Panc1 (cell line): Measurements from ENCODE around the gene RPL37A. TPM values are rescaled to one million over a fixed set of nuclear protein-coding genes. Genes with fewer than 3 reads are reported as not detected.

Experiments used
- ATAC-seq: fragments of 200-7000 bp; cut with Tn5 transposase; 2 replicates; pipeline ENCODE4 v1.9.1; 2020; ENCODE audit warnings: mild to moderate bottlenecking, moderate library complexity
- BruUV-seq: library from RNA; stranded (reverse); fragments of 400-500 nt; replicated peaks from 2 replicates; lab custom pipeline; 2021; lab: Mats Ljungman, UMichigan
- CTCF ChIA-PET: fragments of 300-600 bp; sonication (Branson Sonifier 250); formaldehyde crosslinking; loops from one replicate; lab custom pipeline; 2022; ENCODE audit warnings: antibody characterized with exemption; lab: Charles Lee
- POLR2A ChIA-PET: fragments of 300-600 bp; sonication (Branson Sonifier 250); formaldehyde crosslinking; loops from one replicate; lab custom pipeline; 2022; ENCODE audit warnings: antibody characterized with exemption; lab: Charles Lee
- DNase-seq: peaks from one replicate; pipeline ENCODE4 v3.0.0-alpha.2; 2010; ENCODE audit warnings: low read depth, low spot score
- H3K27ac ChIP-seq: 2 replicates; pipeline ENCODE4 v1.5.1; 2011; ENCODE audit warnings: mild to moderate bottlenecking, low read length, inconsistent platforms
- H3K27me3 ChIP-seq: fragments of 200-500 bp; sonication (Bioruptor generic); 2 replicates; pipeline ENCODE4 v1.6.0; 2014; ENCODE audit warnings: low read length, inconsistent platforms; ENCODE audit not compliant: control insufficient read depth, insufficient read depth
- H3K36me3 ChIP-seq: fragments of 200-500 bp; sonication (Bioruptor generic); 2 replicates; pipeline ENCODE4 v1.5.1; 2014; ENCODE audit warnings: inconsistent platforms, mild to moderate bottlenecking, low read length, moderate library complexity; ENCODE audit not compliant: control insufficient read depth, insufficient read depth
- H3K4me1 ChIP-seq: 2 replicates; pipeline ENCODE4 v1.5.1; 2011; ENCODE audit warnings: inconsistent platforms, mild to moderate bottlenecking, low read length, moderate library complexity; ENCODE audit not compliant: control insufficient read depth, insufficient read depth
- H3K4me3 ChIP-seq, 2 experiments: 2 replicates each; pipeline ENCODE4 v1.5.1; 2011 to 2012; ENCODE audit warnings: low read depth in 2 of 2, low read length in 2 of 2, mild to moderate bottlenecking in 2 of 2, inconsistent platforms in 1 of 2, moderate library complexity in 1 of 2
- H3K9me3 ChIP-seq: fragments of 200-500 bp; sonication (Bioruptor generic); 2 replicates; pipeline ENCODE4 v1.5.1; 2014; ENCODE audit warnings: low read depth, mild to moderate bottlenecking, inconsistent platforms, low read length, moderate library complexity; ENCODE audit not compliant: control insufficient read depth, insufficient read depth
- POLR2AphosphoS5 ChIP-seq: IDR thresholded peaks from 2 replicates; pipeline ENCODE4 v1.6.1; 2012; ENCODE audit warnings: mild to moderate bottlenecking, low read depth, low read length, moderate library complexity
- SIN3A ChIP-seq: IDR thresholded peaks from 2 replicates; pipeline ENCODE4 v1.6.1; 2012; ENCODE audit warnings: low read depth, mild to moderate bottlenecking, low read length, moderate library complexity, borderline replicate concordance; ENCODE audit not compliant: insufficient read depth
- TCF7L2 ChIP-seq: IDR thresholded peaks from 2 replicates; pipeline ENCODE4 v1.6.1; 2011; ENCODE audit warnings: mild to moderate bottlenecking, low read depth, low read length, inconsistent platforms
- in situ Hi-C: cut with HindIII; loops from 2 replicates; pipeline ENCODE4 v1.10.0; 2016; ENCODE audit warnings: low sequenced_read_pairs, low pct_unique_long_range_greater_than_20kb
- intact Hi-C: fragments of 100-400 bp; cut with micrococcal nuclease; formaldehyde crosslinking; loops from one replicate; pipeline ENCODE4 v1.10.0; 2022; ENCODE audit not compliant: unreplicated experiment
- total RNA-seq: library from RNA; stranded (reverse); gene quantifications from one replicate; pipeline ENCODE4 v1.2.1, GENCODE V29; 2021; ENCODE audit not compliant: unreplicated experiment
- TF ChIP-seq, protein P1 (sequence below), 2 experiments: IDR thresholded peaks; 2 replicates each; pipeline ENCODE4 v1.6.1; 2011 to 2012; ENCODE audit warnings: low read depth in 2 of 2, control low read depth in 1 of 2, low read length in 1 of 2, mild to moderate bottlenecking in 1 of 2, moderate library complexity in 1 of 2; ENCODE audit not compliant: insufficient read depth in 1 of 2
- TF ChIP-seq, protein P2 (sequence below): fragments of 450-650 bp; IDR thresholded peaks from 2 replicates; pipeline ENCODE4 v1.5.1; 2017; ENCODE audit warnings: mild to moderate bottlenecking

RPL37A gene
- total RNA-seq, 1 experiment from 2014 or later = 1,826 TPM

DNA sequence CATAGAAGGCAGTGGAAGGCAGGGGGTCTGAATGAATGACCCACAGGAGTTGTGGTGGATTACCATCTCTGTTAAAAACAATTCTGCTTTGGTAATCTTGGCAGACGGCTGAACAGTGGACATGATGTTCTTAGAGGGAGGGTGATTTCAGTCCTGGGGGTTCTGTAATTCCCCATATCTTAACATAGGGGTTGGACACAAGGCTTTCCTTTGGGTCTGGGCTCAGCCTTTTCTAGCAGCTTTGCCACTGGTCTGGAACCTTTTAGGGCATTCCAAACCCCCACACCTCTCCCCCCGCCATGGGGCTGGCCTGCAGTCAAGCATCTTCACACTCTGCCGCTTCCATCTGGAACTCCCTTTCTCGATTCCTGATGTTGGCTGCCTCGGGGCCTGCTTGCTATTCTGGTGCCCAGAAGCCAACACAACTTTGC lies 50.3 kb downstream of the RPL37A start:
- POLR2A ChIA-PET = no interaction called here
- Histone ChIP-seq H3K4me1 (no peaks in the 10 kb centered on the region), H3K4me3 (no peak overlapping the region), H3K9me3 (no peaks in the 10 kb centered on the region), H3K27ac (no peak overlapping the region), H3K27me3 (no peaks in the 10 kb centered on the region), H3K36me3 (no peaks in the 10 kb centered on the region)
- CTCF ChIA-PET = no interaction called here
- in situ Hi-C loops = no loop called here
- ATAC-seq (no peak), DNase-seq (no peak)
- no peak for TF ChIP-seq SIN3A
- no peak for TF ChIP-seq POLR2AphosphoS5
- TF ChIP-seq, protein P1, sequence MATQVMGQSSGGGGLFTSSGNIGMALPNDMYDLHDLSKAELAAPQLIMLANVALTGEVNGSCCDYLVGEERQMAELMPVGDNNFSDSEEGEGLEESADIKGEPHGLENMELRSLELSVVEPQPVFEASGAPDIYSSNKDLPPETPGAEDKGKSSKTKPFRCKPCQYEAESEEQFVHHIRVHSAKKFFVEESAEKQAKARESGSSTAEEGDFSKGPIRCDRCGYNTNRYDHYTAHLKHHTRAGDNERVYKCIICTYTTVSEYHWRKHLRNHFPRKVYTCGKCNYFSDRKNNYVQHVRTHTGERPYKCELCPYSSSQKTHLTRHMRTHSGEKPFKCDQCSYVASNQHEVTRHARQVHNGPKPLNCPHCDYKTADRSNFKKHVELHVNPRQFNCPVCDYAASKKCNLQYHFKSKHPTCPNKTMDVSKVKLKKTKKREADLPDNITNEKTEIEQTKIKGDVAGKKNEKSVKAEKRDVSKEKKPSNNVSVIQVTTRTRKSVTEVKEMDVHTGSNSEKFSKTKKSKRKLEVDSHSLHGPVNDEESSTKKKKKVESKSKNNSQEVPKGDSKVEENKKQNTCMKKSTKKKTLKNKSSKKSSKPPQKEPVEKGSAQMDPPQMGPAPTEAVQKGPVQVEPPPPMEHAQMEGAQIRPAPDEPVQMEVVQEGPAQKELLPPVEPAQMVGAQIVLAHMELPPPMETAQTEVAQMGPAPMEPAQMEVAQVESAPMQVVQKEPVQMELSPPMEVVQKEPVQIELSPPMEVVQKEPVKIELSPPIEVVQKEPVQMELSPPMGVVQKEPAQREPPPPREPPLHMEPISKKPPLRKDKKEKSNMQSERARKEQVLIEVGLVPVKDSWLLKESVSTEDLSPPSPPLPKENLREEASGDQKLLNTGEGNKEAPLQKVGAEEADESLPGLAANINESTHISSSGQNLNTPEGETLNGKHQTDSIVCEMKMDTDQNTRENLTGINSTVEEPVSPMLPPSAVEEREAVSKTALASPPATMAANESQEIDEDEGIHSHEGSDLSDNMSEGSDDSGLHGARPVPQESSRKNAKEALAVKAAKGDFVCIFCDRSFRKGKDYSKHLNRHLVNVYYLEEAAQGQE (IDR thresholded peaks at IDR 0.05; ENCODE audit: insufficient read depth in 1 of 2, low read depth in 2 of 2, low read length in 1 of 2) = no peak
- TF ChIP-seq TCF7L2 = no peak
- TF ChIP-seq, protein P2, sequence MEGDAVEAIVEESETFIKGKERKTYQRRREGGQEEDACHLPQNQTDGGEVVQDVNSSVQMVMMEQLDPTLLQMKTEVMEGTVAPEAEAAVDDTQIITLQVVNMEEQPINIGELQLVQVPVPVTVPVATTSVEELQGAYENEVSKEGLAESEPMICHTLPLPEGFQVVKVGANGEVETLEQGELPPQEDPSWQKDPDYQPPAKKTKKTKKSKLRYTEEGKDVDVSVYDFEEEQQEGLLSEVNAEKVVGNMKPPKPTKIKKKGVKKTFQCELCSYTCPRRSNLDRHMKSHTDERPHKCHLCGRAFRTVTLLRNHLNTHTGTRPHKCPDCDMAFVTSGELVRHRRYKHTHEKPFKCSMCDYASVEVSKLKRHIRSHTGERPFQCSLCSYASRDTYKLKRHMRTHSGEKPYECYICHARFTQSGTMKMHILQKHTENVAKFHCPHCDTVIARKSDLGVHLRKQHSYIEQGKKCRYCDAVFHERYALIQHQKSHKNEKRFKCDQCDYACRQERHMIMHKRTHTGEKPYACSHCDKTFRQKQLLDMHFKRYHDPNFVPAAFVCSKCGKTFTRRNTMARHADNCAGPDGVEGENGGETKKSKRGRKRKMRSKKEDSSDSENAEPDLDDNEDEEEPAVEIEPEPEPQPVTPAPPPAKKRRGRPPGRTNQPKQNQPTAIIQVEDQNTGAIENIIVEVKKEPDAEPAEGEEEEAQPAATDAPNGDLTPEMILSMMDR = no peak
- intact Hi-C loops = no loop called here
- no TSS peak for BruUV-seq

DNA sequence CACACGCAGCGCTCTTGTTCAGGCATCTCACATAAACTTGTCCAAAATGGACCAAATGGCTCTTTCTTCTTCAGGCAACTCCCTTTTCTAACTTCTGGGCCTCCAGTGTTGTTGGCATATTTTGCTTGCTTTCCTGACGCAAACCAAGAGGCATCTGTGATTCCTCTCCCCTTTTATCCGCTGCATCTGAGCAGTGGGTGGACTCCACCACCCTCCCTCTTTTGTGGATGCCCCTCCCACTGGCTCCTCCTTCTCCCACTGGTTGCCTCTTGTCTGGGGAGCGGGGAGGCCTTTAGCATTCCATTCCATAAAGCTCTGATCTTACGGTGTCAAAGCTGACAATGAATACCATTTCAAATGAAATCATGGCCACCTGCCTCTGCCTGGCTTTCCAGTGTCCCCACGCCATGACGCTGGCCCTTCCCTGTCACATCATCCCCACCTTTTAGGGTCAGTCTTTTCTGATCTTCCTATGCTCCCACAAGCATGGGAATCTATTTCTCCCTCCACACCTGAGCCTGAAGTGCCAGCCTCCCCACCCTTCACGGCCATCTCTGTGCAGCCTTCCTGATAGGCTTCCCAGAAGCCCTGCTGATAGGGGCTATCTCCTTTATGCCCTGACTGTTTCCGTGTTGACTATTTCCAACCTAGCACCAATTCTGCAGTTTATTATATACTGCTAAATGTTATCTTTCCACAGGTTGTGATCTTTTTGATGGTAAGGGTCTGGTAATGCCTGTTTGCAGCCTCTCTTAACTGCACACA lies 51.5 kb downstream of the RPL37A start:
- in situ Hi-C loops (no loop called here), intact Hi-C loops (no loop called here)
- Histone ChIP-seq H3K9me3 (no peaks in the 10 kb centered on the region), H3K27ac (no peak overlapping the region), H3K4me1 (no peaks in the 10 kb centered on the region), H3K27me3 (no peaks in the 10 kb centered on the region), H3K36me3 (no peaks in the 10 kb centered on the region), H3K4me3 (no peak overlapping the region)
- ATAC-seq = no peak
- ChIA-PET POLR2A (no interaction called here), CTCF (no interaction called here)
- DNase-seq = no peak
- TF ChIP-seq SIN3A = no peak
- no peak for TF ChIP-seq TCF7L2
- TF ChIP-seq, protein P2 = no peak
- TF ChIP-seq, protein P1 (IDR thresholded peaks at IDR 0.05; ENCODE audit: insufficient read depth in 1 of 2, low read depth in 2 of 2, low read length in 1 of 2) = no peak
- TF ChIP-seq POLR2AphosphoS5 = no peak
- BruUV-seq = no TSS peak
